Measurements from ENCODE around the gene PHF12. TPM values are rescaled to one million over a fixed set of nuclear protein-coding genes. Genes with fewer than 3 reads are reported as not detected.

Gene PHF12
- 100 to 1,000 TPM in 1 of 6 donors, 10 to 100 TPM in 5; 38.8 to 103 (median 62.7) TPM for total RNA-seq

DNA sequence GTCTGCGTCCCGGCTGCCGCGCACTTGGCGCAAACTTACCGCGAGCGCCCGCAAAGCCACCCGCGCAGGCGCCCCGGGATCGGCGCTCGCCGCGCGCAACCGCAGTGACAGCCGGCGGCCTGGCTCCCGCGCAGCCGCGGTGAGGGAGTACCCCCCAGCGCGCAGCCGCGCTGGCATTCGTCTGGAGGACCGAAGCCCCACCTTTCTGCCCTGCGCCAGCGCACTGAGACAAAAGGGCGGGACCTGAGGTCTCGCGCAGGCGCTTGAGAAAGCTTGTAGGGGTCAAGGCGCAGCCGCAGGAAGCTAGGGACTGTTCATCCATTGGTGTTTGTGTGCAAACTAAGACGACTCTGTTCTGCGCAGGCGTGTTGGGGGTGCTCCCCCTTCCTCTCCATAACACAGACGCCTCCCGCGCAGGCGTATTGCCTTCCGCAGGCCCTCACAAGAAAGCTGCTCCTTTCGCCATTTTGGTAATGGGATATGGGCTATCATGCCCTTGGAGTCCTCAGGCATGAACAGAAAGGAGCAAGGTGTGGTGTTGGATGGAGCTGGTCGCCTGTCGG, at the start of gene PHF12:
PHF12 (minus strand) TSS at position 91 of the 563 bp plus-strand sequence. CDS start 558 bp downstream, outside the sequence.
- ATAC-seq (ENCODE audit: low FRiP score in 2 of 2) (peak; percentile 91 to 94), DNase-seq (peak; percentile 99 to 100)
- TF ChIP-seq EP300 (IDR thresholded peaks at IDR 0.05), result no peak
- TF ChIP-seq POLR2A (IDR thresholded peaks at IDR 0.05), result peak in 3 of 4 donors; percentile 57 to 91 (median 80)
- TF ChIP-seq, protein P1, sequence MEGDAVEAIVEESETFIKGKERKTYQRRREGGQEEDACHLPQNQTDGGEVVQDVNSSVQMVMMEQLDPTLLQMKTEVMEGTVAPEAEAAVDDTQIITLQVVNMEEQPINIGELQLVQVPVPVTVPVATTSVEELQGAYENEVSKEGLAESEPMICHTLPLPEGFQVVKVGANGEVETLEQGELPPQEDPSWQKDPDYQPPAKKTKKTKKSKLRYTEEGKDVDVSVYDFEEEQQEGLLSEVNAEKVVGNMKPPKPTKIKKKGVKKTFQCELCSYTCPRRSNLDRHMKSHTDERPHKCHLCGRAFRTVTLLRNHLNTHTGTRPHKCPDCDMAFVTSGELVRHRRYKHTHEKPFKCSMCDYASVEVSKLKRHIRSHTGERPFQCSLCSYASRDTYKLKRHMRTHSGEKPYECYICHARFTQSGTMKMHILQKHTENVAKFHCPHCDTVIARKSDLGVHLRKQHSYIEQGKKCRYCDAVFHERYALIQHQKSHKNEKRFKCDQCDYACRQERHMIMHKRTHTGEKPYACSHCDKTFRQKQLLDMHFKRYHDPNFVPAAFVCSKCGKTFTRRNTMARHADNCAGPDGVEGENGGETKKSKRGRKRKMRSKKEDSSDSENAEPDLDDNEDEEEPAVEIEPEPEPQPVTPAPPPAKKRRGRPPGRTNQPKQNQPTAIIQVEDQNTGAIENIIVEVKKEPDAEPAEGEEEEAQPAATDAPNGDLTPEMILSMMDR (IDR thresholded peaks at IDR 0.05), result peak in 1 of 6 experiments; percentile 41
- TF ChIP-seq POLR2AphosphoS5 (IDR thresholded peaks at IDR 0.05), result peak; percentile 77 to 95
- Histone ChIP-seq H3K27me3 (no peaks in the 10 kb centered on the region), H3K36me3 (no peaks in the 10 kb centered on the region), H3K9me3 (no peaks in the 10 kb centered on the region), H3K27ac (peak within 1 kb of the TSS; percentile 96 to 100 (median 98)), H3K4me3 (peak within 1 kb of the TSS; percentile 73 to 98 (median 88)), H3K4me1 (peaks cover 23 to 34% (median 27%) of the 10 kb centered on the region in 4 donors)
- 0% methylated on average over 11 to 51 of the region's 51 CpGs for WGBS, 2 donors

DNA sequence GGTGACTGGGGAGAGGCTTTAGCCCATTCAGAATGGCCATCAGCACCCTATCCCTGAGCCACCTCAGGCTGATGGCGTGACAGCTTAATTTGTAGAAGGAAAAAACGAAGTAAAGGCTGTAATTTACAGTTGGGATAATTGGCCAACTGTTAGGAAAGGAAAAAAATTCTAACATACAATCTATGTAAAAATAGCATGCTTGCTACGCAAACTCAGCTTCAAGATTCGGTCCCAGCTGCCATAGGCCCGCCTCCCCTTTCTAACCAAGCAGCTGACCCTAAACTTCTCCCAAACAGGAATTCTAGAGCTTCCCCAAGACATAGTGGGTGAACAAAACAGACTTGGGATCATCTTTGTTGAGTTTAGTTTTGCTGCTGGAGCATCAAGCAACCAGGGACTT, 49.7 kb upstream of the PHF12 start:
- ATAC-seq (ENCODE audit: low FRiP score in 2 of 2), result no peak
- Histone ChIP-seq H3K4me1 (peaks cover 0 to 9% (median 5%) of the 10 kb centered on the region in 4 donors), H3K27ac (no peak overlapping the region), H3K4me3 (no peak overlapping the region), H3K9me3 (no peaks in the 10 kb centered on the region), H3K36me3 (no peaks in the 10 kb centered on the region), H3K27me3 (peaks cover 0 to 24% (median 13%) of the 10 kb centered on the region in 4 donors)
- TF ChIP-seq EP300 (IDR thresholded peaks at IDR 0.05) (no peak), POLR2A (IDR thresholded peaks at IDR 0.05) (no peak), POLR2AphosphoS5 (IDR thresholded peaks at IDR 0.05) (no peak)
- TF ChIP-seq, protein P1 (IDR thresholded peaks at IDR 0.05), result no peak
- 83 to 88% methylated on average over 5 of the region's 5 CpGs for WGBS, 2 donors
- DNase-seq, result no peak

DNA sequence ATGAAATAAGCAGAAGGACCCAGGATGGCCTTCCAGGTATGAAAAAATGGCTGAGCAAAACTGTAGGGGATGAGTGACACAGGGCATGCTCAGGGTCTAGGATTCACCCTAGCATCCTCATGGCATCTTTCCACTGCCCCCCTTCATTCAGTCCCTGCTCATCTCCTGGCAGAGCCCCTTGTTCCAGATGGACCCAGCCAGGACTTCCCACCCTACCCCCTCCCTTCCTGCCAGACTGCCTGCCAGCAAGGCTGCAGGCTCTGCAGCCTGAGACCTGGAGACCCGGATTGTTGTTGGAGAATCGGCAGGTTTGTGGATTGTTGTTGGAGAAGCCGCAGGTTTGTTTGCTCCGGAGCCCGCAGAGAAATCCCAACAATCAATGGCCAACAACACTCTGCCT, 47.9 kb upstream of the PHF12 start:
- no peak overlapping the region for H3K27ac ChIP-seq
- DNase-seq (no peak), ATAC-seq (ENCODE audit: low FRiP score in 2 of 2) (no peak)
- no peak overlapping the region for H3K4me3 ChIP-seq
- H3K9me3 ChIP-seq, result no peaks in the 10 kb centered on the region
- TF ChIP-seq, protein P1 (IDR thresholded peaks at IDR 0.05), result no peak
- TF ChIP-seq POLR2AphosphoS5 (IDR thresholded peaks at IDR 0.05) (no peak), POLR2A (IDR thresholded peaks at IDR 0.05) (no peak), EP300 (IDR thresholded peaks at IDR 0.05) (no peak)
- H3K4me1 ChIP-seq, result no peaks in the 10 kb centered on the region
- peaks cover 0 to 9% (median 3%) of the 10 kb centered on the region in 4 donors for H3K27me3 ChIP-seq
- 46% methylated on average over 5 of the region's 5 CpGs; no CpG with 5 or more reads in 1 of the 2 donors for WGBS, 2 donors
- H3K36me3 ChIP-seq, result no peaks in the 10 kb centered on the region

DNA sequence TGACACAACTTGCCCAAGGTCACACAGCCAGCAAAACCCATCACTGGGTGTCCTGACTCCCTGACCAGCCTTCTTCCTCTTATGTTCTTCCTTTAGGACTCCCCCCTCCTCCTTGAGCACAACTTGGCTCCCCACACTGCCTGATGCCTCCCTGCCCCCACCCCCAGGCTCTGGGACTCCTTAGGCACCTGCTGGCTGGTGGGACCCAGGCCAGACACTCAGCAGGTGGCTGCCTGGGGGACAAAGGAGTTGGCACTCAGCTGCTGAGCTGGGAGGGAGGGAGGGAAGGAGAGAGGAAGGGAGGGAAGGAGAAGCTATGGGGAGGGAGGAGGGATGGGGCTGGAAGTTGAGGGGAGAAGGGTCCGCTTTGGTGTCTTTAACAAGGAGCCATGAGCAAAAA, 46.5 kb upstream of the PHF12 start:
- Histone ChIP-seq H3K9me3 (no peaks in the 10 kb centered on the region), H3K36me3 (no peaks in the 10 kb centered on the region), H3K4me1 (no peaks in the 10 kb centered on the region), H3K4me3 (no peak overlapping the region), H3K27me3 (no peaks in the 10 kb centered on the region), H3K27ac (no peak overlapping the region)
- ATAC-seq (ENCODE audit: low FRiP score in 2 of 2) (no peak), DNase-seq (no peak)
- TF ChIP-seq EP300 (IDR thresholded peaks at IDR 0.05), result no peak
- TF ChIP-seq POLR2A (IDR thresholded peaks at IDR 0.05), result no peak
- no peak for TF ChIP-seq POLR2AphosphoS5 (IDR thresholded peaks at IDR 0.05)
- TF ChIP-seq, protein P1 (IDR thresholded peaks at IDR 0.05), result no peak
- 83 to 94% methylated on average over 1 of the region's 1 CpG for WGBS, 2 donors

Data from upper lobe of left lung (tissue), 6 donors.